Amniotic epithelial cell (primary cell): ENCODE results near the gene C10orf71.

Experiments used
- DNase-seq: peaks from one replicate; pipeline ENCODE4 v3.0.0-alpha.2; 2010; ENCODE audit warnings: low read depth

Gene C10orf71, protein sequence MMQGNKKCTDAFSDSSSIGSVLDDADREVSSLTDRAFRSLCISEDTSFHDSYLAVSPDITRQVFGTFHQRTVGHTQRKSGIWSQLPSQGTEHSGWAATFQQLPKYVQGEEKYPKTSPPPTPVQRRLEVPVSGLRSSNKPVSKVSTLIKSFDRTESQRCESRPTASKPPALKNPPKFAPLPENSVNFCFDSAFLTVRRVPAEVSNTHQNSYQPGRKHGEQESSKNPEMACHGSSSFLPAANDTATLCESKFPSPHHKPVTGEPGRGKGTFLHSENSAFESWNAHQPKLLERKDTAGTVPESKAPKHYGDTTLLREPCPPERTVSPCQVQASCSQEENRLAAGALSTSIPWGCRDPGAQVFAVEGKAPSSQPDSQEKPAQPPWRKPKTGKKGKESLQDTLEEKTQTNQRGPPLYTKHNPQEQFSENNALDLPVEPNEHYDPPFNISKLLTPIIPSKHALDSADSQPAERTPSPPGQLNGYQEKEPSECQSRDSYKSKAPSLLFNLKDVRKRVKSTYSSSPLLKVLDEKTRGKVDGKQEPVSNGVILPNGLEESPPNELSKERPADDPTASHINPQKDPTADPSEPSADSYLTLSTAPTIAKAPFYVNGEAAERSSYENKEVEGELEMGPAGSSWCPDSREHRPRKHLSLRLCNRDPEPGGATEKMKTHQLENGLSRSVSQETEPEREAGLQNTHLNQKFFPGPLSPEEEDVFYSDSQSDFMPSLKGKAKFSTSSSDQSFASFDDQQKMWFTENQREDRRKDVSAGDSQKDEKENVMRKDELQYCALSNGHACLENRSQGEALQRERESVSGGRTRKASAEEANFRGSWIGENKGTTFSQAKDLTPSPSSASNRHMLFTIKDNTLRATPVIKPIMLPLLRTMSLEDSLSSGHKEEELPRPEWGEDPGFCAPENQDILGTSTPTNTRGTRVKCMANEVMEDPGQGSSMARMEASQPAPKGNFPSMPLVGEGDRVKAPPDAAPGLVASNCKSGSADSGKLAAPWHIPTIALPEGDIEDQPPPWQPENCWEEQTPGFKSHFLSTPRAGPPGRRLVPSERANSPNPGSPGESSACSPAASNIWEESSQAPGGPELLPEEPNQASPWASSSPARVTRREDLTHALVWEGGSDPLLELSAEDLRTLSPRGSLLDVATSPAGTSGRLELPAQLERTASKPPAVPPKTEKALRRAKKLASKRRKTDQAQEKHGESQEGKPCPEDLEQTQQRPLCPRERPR (N-terminal part only)

DNA sequence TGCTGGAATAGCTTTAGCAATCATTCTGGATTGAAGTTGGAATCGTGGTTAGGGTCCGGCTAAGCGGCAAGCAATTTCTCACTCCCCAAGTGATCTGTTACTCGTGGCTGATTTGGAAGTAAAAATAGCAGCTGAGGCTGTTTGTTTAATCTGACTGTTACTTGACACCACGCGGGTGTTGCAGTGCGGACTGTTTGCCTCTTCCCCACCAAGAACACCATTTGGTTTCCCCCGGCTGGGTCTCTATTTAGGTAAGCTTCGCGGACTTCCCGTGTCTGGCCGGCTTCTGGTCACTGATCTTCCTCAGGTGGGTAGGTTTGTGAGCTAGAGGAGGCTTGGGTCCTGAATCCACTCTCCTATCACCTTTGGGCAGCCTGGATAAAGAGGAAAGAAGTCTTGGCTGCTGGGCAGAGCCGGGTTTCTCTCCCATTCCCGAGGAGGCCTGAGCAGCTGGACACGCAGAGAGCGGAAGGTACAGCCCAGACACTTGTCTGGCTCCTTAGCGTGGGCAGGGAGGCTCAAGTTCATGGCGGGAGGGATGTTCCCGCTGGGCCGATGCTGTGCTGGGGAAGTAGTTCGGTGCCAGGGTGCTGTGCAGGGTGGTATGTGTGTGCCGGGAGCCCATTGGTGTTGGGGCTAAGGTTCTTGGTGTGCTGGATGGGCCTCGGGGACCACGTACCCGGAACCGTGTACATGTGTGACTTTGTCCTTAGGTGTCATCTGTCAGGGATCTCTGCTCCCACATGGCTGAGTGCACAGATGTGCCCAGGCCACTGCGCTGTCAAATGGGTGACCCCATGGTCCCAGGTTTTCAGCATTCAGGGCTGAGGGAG lies at the start of gene C10orf71:
Gene C10orf71, plus strand, starts transcription at position 188 of the 833 bp plus-strand sequence. CDS start 23,376 bp downstream, outside the sequence.
- DNase-seq = no peak

DNA sequence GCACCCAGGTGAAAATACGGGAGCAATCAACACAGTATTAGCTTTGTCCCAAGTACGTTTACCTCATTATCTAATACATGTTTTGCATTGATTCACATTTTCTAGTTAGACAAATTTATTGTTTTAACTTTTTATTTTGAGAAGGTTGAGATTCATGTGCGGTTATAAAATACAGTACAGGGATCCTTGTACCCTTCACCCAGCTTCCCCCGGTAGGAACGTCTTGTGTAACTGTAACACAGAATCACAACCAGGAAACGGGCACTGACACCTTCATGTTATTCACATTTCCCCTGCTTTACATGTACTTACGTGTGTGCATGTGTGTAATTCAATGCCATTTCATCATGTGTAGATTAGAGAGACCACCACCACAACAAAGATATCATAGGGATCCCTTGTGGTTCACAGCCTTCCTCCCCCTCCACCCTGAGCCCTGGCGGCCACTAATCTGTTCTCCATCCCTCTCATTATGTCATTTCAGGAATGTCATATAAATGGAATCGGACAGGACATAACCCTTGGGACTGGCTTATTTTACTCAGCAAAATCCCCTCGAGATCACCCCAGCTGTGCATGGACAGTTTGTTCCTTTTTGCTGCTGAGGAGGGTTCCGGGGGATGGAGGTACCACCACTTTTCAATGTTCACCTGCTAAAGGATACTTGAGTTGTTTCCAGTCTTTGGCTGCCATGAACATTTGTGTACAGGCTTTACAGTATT lies 46.5 kb upstream of the C10orf71 start:
- no peak for DNase-seq

DNA sequence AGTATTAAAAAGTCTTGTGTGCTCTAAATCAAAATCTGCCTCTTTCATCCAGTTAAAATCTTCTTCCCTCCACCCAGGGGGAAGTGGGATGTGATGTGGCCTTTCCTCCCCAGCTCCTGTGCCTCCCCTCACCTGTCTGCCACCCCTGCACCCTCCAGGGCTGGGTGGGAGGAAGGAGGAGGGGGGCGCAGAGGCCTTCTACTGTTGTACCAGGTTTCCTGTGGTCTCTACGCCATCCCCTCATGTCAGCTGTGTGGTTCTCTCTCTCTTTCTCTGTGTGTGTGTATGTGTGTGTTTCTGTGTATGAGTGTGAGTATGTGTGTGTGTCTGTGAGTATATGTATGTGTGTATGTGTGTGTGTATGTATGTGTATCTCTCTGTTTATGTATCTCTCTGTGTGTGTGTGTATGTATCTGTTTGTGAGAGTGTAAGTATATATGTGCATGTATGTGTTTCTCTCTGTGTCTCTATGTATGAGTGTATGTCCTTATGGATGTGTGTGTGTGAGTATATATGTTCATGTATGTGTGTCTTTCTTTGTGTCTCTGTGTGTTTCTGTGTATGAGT lies 45.5 kb upstream of the C10orf71 start:
- no peak for DNase-seq

DNA sequence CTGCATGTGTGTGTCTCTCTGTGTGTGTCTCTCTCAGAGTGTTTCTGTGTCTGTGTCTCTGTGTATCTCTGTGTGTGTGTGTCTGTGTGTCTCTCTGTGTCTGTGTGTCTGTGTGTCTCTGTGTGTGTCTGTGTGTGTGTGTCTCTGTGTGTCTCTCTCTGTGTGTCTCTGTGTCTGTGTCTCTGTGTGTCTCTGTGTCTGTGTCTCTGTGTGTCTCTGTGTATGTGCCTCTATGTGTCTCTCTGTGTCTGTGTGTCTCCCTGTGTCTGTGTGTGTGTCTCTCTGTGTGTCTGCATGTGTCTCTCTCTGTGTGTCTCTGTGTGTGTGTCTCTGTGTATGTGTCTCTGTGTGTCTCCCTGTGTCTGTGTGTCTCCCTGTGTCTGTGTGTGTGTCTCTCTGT lies 44.8 kb upstream of the C10orf71 start:
- DNase-seq = no peak

DNA sequence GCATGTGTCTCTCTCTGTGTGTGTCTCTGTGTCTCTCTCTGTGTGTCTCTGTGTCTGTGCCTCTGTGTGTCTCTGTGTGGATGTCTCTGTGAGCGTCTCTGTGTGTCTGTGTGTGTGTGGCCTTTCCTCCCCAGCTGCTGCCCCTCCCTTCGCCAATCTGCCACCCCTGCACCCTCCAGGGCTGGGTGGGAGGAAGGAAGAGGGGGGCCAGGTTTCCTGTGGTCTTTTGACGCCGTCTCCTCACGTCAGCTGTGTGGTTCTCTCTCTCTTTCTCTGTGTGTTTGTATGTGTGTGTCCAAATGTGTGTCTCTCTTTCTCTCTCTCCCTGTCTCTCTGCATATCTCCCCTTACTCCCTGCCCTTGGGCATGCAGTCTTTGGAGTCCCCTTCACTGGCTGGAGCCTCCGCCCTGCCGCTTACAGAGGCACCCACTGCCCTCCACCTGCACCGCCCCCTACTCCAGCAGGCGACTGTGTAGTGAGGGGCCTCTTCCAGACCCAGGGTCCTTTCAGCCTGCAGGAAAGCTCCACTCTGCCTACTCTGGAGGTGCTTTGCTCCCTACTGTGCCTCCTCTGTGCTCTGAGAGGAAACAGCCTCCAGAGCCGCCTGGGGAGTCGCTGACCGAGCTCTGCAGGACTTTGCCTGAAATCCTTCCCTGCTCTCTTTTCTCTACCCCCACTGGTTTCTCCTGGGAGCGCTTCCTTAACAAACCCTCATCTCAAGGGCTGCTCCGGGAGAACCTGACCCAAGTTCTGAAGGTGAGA lies 44.2 kb upstream of the C10orf71 start:
- DNase-seq = no peak

DNA sequence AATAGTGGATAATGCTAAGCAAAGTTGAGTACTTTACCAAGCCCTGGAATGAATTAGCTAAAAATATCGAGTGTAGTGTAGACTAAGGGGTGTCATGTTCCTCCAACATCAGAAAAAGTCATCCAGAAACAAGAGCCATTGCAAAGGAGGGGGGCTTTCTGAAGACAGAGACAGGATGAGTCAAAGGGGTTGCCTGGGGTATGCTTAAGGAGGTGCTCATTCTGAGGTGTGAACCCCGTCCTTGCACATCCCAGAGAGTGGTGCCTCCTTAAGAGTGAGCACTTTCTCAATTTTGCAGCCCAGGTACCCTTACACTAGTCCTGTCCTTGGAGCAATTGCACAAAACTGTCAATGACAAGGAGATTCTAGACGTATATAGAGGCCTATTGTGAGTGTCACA lies 43.1 kb upstream of the C10orf71 start:
- DNase-seq = no peak

DNA sequence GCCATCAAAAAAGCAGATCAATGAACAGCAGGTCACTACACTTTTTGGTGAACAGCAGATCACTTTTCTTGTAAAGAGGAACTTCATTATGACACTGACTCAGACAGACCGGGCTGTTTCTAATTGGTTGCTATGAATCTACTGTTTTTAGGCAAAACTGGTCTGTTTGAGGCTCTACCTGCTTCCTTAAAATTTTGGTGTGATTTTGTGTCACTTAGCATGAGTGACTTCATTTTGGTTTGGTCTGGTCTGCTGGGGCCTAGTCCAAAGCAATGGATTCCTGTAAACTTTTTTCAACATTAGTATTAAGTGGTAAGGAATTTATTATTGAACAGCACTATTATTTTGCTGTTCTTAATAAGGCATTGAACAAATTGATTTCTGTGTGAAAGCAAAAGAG lies 41.8 kb upstream of the C10orf71 start:
- no peak for DNase-seq

DNA sequence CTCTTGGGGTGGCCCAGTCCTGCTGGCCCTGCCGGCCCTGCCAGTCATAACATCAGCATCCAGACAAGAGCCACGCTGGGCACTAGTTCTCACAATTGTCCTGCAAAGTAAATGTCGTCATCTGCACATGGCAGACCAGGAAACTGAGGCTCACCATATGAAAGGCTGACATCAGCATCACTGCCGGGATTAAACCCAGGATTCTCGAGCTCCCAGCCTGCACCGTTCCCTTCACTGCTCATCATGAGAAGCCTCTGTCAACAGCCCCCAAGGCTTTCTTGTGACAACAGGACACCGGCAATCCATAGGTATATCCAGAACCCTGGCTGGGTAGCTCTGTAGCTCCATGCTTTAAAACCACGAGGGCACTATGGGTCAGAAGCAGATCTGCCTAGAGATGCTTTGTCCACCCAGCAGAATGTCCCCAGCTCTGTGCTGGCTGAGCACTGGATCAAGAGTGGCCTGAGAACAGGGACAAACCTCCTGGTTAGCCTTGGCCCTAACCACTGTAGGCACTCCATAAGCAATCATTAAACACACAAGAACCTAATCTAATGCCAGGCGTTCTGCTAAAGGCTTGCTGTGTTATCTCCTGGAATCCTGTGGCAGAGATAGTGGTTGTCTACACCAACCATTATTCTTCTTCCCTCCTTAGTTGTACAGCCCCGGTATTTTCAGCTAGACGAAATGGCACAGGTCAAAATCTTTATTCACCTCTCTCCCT lies 41.2 kb upstream of the C10orf71 start:
- no peak for DNase-seq

DNA sequence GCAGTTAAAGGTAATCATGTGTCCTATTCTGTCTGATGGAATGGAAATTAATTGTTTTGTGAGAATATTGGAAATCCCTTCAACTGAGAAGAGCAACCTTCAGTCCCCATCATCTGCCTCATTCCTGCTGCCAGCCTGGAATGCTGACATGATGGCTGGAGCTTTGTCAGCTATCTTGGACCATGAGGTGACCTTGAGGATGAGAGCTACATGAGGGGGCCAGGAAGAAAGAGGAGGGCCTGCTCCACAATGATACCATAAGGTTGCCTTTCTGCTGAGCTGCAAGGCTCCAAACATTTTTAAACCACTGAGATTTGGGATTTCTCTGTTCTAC lies 40.7 kb upstream of the C10orf71 start:
- DNase-seq = no peak

DNA sequence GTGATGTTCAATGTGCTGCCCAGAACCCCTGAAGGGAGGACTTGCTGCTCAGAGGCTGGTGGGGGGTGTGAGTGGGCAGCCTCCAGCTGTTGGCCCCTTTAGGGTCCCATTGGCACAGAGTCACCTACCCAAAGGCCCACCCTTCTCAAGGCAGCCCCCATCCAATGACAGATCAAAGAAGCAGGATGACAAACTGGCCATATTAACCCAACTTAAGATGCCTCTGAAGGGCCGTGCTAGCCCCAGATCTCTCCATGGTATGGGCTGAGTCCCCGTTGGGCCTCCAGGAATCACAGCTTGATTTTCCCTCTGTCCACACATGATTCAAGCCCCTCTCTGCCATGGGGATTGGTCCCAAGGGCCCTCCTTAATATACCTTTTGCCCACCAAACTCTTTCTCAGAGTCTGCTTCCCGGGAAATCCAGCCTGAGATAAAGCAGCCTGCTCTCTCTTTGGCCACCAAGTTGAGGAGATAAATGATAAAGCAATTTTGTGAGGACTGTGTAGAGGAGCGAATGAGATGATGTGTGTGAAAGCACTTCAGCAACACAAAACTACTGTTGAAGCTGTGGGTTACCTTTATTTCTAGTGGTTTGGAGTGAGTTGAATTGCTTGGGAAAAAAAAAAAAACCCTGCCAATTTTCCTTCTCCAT lies 38.2 kb upstream of the C10orf71 start:
- no peak for DNase-seq

DNA sequence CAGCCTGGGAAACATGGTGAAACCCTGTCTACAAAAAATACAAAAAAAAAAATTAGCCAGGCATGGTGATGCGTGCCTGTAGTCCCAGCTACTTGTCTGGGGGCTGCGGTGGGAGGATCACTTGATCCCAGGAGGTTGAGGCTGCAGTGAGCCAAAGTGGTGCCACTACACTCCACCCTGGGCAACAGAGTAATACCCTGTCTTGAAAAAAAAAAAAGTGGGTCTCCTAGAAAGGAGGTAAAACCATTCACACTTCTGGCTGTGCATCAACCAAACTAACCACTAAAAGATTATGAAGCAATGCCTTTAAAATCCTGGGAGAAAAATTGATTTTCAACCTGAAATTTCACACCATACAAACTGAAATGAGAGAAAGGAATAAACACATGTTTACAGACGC lies 35.4 kb upstream of the C10orf71 start:
- no peak for DNase-seq

DNA sequence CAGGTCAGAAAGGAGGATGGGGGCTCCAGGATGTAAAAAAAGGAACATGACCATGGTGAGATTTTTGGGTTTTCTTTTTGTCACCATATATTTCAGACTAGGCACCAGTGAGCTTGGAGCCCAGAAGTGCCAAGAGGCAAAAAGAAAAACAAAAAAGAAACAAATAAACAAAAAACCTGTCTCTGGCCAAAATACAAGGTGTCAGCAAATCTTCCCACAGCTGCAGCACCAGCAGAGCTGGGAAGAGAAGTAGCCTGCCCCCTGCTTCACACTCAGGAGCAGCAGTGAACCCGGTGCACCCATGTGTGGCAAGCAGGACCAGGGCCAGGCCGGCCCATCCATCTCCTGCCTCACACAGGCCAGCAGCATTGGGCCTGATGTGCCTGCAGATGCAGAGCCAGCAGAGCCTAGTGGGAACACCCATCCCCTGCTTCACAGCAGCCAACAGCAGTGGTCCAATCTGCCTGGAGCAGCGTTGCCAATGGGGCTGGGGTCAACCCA lies 34.7 kb upstream of the C10orf71 start:
- DNase-seq = no peak

DNA sequence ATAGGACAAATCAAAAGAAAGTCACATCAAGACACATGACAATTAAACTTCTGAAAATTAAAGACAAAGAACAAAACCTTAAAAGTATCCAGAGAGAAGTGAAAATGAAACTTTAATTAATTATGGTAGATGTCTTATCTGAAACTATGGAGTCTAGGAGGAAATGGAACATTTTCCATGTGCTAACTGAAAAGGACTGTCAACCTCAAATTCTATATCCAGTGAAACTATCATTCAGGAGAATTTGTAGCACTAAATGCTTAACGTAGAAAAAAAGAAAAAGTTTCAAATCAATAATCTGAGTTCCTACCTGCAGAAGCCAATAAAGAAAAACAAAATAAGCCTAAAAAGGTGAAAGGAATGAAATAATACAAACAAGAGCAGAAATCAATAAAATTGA lies 33.1 kb upstream of the C10orf71 start:
- no peak for DNase-seq

DNA sequence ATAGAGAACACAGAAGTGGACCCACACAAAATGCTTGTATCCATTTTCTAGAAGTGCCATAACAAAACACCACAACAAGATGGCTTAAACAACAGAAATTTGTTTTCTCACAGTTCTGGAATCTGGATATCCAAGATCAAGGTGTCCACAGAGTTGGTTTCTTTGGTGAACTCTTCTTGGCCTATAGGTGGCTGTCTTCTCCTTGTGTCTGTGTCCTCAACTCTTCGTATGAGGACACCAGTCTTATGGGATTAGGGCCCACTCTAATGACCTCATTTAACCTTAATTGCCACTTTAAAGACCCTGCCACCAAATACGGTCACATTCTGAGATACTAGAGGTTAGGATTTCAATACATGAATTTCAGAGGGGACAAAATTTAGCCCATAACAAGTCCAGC lies 30.8 kb upstream of the C10orf71 start:
- no peak for DNase-seq

DNA sequence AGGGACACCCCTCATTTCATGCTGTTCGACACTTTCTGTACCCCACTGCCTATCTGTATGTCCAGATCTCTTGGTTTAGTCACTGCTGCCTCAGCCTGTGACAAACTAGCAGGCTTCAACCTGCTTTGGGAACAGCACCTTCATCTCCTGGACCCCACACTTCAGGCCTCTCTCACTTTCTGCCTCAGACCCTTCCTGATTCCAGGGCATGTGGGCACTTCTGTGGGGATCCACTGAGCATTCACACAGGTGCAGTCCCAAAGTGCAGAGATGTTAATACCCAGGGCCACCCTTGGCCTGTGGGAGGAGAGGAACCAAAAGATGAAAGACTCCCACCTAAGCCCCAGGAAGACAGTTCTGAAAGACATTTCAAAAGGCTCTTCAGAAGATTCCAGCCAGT lies 29.4 kb upstream of the C10orf71 start:
- DNase-seq = no peak

DNA sequence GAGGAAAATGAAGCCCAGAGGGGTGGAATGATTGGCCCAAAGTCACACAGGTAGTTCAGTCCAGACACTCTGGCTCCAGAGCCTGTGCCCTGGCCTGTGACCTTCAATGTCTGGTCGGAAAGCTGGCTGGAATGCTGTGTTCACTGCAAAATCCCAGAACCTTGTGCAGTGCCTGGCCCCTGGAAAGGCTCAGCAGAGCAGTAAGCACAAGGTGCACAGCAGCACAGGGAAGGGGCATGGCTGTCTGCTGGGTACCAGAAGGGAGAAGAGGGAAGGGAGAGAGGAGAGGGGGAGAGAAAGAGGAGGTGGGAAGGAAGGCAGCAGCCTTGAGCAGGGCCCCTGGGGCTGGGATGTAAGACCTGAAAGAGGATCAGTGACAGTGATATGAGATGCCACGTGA lies 28.4 kb upstream of the C10orf71 start:
- DNase-seq = no peak

DNA sequence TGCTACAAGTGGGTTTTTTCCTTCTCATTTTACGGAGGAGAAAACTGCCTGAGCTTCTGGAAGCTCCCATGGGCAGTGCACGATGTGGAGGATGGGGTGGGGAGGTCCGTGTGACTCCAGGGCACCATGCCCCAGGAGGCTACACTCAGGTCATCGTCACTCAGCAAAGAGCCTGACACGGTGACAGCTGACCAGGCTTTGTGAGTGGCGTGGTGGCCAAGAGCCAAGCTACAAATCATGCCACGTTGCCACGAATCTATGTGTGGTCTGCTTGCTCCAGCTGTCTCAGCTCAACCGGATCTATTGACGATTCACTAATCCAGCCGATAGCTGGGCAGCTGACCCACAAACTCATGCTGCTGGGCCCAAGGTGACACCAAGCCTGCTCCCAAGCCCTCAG lies 27.6 kb upstream of the C10orf71 start:
- no peak for DNase-seq

DNA sequence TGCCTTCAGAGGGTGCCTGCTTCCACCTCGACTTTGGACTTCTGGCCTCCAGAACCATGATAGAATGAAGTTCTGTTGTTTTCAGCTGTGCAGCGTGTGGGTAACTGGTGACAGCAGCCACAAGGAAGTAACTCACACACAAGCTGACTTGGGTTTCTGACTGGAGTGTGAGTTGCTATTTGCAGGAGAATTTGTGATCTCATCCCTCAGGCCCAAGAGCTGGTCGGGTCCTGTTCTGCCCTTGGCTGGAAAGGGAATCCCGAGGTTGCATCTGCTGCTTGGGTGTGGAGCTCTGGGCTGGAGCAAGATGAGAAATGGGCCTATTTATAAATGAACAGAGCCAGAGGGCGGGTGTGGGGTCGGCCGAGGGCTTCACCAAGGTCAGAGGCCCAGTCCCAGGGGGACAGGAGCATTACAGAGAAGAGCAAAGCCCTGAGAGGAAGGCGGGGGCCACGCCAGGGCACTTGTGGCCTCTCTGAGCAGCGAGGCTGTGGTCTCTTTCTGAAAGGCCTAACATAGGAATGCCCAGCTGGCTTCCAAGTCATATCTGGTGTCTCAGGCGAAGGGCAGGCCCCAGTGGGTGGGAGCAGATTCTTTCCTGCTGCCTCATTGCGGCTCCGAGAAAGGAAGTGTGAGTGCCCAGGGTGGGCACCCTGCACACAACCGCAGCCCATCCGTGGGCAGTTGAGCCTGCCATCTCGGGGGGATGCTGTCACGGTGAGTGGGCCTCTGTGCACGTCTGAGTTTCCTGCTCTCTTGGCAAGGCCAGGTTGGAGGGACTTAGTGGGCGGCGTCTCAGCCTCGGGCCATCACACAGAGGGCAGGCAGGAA lies 26.5 kb upstream of the C10orf71 start:
- DNase-seq = peak; percentile 15
